Endothelial cell of umbilical vein (primary cell): ENCODE data around the gene EXOC3. TPM values are rescaled to one million over a fixed set of nuclear protein-coding genes. Genes with fewer than 3 reads are reported as not detected.

Experiments
- BruUV-seq: library from RNA; stranded (reverse); fragments of 400-500 nt; replicated peaks from 2 replicates; lab custom pipeline; 2021; lab: Mats Ljungman, UMichigan
- CTCF ChIA-PET: fragments of 300-600, 350-600 bp; sonication (Branson Sonifier 250); formaldehyde crosslinking; loops from one replicate; lab custom pipeline; 2021; ENCODE audit warnings: antibody characterized with exemption, inconsistent platforms; lab: Charles Lee
- POLR2A ChIA-PET: fragments of 300-600, 350-600 bp; sonication (Branson Sonifier 250); formaldehyde crosslinking; loops from one replicate; lab custom pipeline; 2021; ENCODE audit warnings: antibody characterized with exemption, inconsistent platforms; lab: Charles Lee
- DNase-seq: peaks from one replicate; pipeline ENCODE4 v3.0.0-alpha.2; 2011; ENCODE audit warnings: low read depth, low spot score
- FAIRE-seq: peaks from 2 replicates; lab custom pipeline; 2011; peaks lifted over from hg19 to GRCh38; lab: Jason Lieb, UNC
- H2AFZ ChIP-seq: 2 replicates; pipeline ENCODE4 v1.6.0; 2012; ENCODE audit warnings: low read depth, low read length, control low read depth, inconsistent platforms
- H3K27ac ChIP-seq: 2 replicates; pipeline ENCODE4 v1.5.1; 2011; ENCODE audit warnings: low read depth, mild to moderate bottlenecking, control low read depth, low read length, moderate library complexity; ENCODE audit not compliant: insufficient read depth
- H3K27me3 ChIP-seq, 2 experiments: 2 replicates each; pipeline versions ENCODE4 v1.6.0 to v1.6.1; 2011; ENCODE audit warnings: low read length in 2 of 2, mixed read lengths in 1 of 2; ENCODE audit not compliant: control insufficient read depth in 2 of 2, insufficient read depth in 2 of 2
- H3K36me3 ChIP-seq, 2 experiments: 2 replicates in 1 of 2; 3 replicates in 1 of 2; pipeline ENCODE4 v1.5.1; 2011; ENCODE audit warnings: low read length in 2 of 2, mild to moderate bottlenecking in 1 of 2, moderate library complexity in 1 of 2; ENCODE audit not compliant: control insufficient read depth in 2 of 2, insufficient read depth in 2 of 2; ENCODE audit errors: extremely low read depth in 1 of 2
- H3K4me1 ChIP-seq: 3 replicates; pipeline ENCODE4 v1.5.1; 2011; ENCODE audit warnings: mild to moderate bottlenecking, low read length; ENCODE audit not compliant: control insufficient read depth, insufficient read depth; ENCODE audit errors: extremely low read depth
- H3K4me2 ChIP-seq: 2 replicates; pipeline ENCODE4 v1.6.1; 2011; ENCODE audit warnings: low read length, control low read depth, mixed read lengths; ENCODE audit not compliant: insufficient read depth
- H3K4me3 ChIP-seq, 3 experiments: fragments of 200-600 bp in 1 of 3; sonication (generic), shearing (Covaris generic) in 1 of 3; replicated peaks in 1 of 3; 2 replicates each; pipeline ENCODE4 v1.5.1; 2011 to 2016; ENCODE audit warnings: control low read depth in 3 of 3, low read length in 3 of 3, mild to moderate bottlenecking in 2 of 3, inconsistent platforms in 1 of 3, low read depth in 1 of 3, moderate library complexity in 1 of 3; ENCODE audit not compliant: insufficient read depth in 1 of 3
- H3K79me2 ChIP-seq: 2 replicates; pipeline ENCODE4 v1.6.0; 2012; ENCODE audit warnings: low read length, inconsistent platforms; ENCODE audit not compliant: control insufficient read depth, insufficient read depth
- H3K9ac ChIP-seq: replicated peaks from 2 replicates; pipeline ENCODE3; 2011; ENCODE audit warnings: low read length, control low read depth; ENCODE audit not compliant: insufficient read depth; ENCODE audit errors: extremely low read depth
- H3K9me1 ChIP-seq: replicated peaks from 3 replicates; pipeline ENCODE4 v1.6.0; 2011; ENCODE audit warnings: mild to moderate bottlenecking, low read length; ENCODE audit not compliant: control insufficient read depth, insufficient read depth; ENCODE audit errors: extremely low read depth
- H3K9me3 ChIP-seq: replicated peaks from 2 replicates; pipeline ENCODE4 v1.5.1; 2012; ENCODE audit warnings: low read length, inconsistent platforms; ENCODE audit not compliant: control insufficient read depth, insufficient read depth
- H4K20me1 ChIP-seq: replicated peaks from 2 replicates; pipeline ENCODE3; 2011; ENCODE audit warnings: mild to moderate bottlenecking, low read length; ENCODE audit not compliant: control insufficient read depth, insufficient read depth; ENCODE audit errors: extremely low read depth
- CTCF ChIP-seq, 2 donors: IDR thresholded peaks; 1 replicate in 1 of 2; 2 replicates in 1 of 2; pipeline ENCODE4 v1.5.1; 2011; ENCODE audit warnings: low read length in 2 of 2, mild to moderate bottlenecking in 2 of 2, moderate library complexity in 2 of 2, control low read depth in 1 of 2, inconsistent platforms in 1 of 2, low read depth in 1 of 2; ENCODE audit not compliant: insufficient read depth in 1 of 2; ENCODE audit errors: extremely low read depth in 1 of 2
- EZH2 ChIP-seq: IDR thresholded peaks from 2 replicates; pipeline ENCODE4 v1.6.1; 2012; ENCODE audit warnings: borderline replicate concordance, low read depth, mild to moderate bottlenecking, moderate library complexity, low read length, inconsistent platforms; ENCODE audit not compliant: severe bottlenecking
- FOS ChIP-seq: IDR thresholded peaks from 2 replicates; pipeline ENCODE4 v1.6.1; 2011; ENCODE audit warnings: mild to moderate bottlenecking, low read length, moderate library complexity, borderline replicate concordance; ENCODE audit not compliant: insufficient read depth
- GATA2 ChIP-seq: IDR thresholded peaks from 2 replicates; pipeline ENCODE4 v1.7.0; 2011; ENCODE audit warnings: low read depth, mild to moderate bottlenecking, moderate library complexity, mixed read lengths, low read length; ENCODE audit not compliant: insufficient read length, insufficient read depth
- JUN ChIP-seq: IDR thresholded peaks from 2 replicates; pipeline ENCODE4 v1.6.1; 2011; ENCODE audit warnings: borderline replicate concordance, low read depth; ENCODE audit not compliant: insufficient read length, insufficient read depth
- MAX ChIP-seq: IDR thresholded peaks from 2 replicates; pipeline ENCODE4 v1.6.1; 2011; ENCODE audit not compliant: insufficient read depth, insufficient read length
- MYC ChIP-seq: IDR thresholded peaks from one replicate; pipeline ENCODE4 v1.6.1; 2011; ENCODE audit warnings: mild to moderate bottlenecking, low read depth, low read length
- POLR2A ChIP-seq: IDR thresholded peaks from 2 replicates; pipeline ENCODE4 v1.6.1; 2012; ENCODE audit warnings: low read depth, mild to moderate bottlenecking, control low read depth, low read length
- POLR2AphosphoS5 ChIP-seq: IDR thresholded peaks from 2 replicates; pipeline ENCODE4 v1.6.1; 2012; ENCODE audit warnings: low read depth, mild to moderate bottlenecking, control low read depth, low read length, moderate library complexity; ENCODE audit not compliant: insufficient read depth
- dilution Hi-C: fragments of 300-500 bp; cut with MboI; formaldehyde crosslinking; loops from one replicate; pipeline ENCODE4 v1.15.0; 2019; ENCODE audit warnings: low sequenced_read_pairs; ENCODE audit not compliant: extremely low pct_ligation_motif_present
- intact Hi-C: fragments of 100-400 bp; cut with micrococcal nuclease; formaldehyde crosslinking; loops from one replicate; pipeline ENCODE4 v1.10.0; 2022
- polyA plus RNA-seq, 4 experiments: library from polyadenylated mRNA; depleted of rRNA in 3 of 4; stranded (reverse) in 3 of 4; unstranded in 1 of 4; fragments of >200 nt; gene quantifications; 2 replicates each; pipeline versions ENCODE4 v1.2.1 to v1.2.3, GENCODE V29; 2011 to 2012; ENCODE audit warnings: missing spikeins in 1 of 4
- total RNA-seq: library from RNA; stranded (reverse); gene quantifications from 2 replicates; pipeline ENCODE4 v1.2.3, GENCODE V29; 2021

Gene EXOC3
- total and polyA plus RNA-seq, 2 donors (not counting 3 experiments of a cell fraction or from before 2014, with no cell fraction given), result 26.4 to 52.9 TPM

GRCh38 chr5:477247-477646, 34.3 kb downstream of the EXOC3 start:
- peaks cover 5 to 10% of the 10 kb centered on the region in 2 experiments for H3K27me3 ChIP-seq
- TF ChIP-seq FOS, result no peak
- no peak for TF ChIP-seq CTCF (IDR thresholded peaks at IDR 0.05; ENCODE audit: extremely low read depth in 1 of 2, insufficient read depth in 1 of 2, low read depth in 1 of 2, low read length in 2 of 2)
- no peak for TF ChIP-seq POLR2A
- no peak for TF ChIP-seq GATA2
- no peak for TF ChIP-seq EZH2
- TF ChIP-seq MAX, result no peak
- TF ChIP-seq JUN, result no peak
- TF ChIP-seq MYC, result no peak
- no peak for TF ChIP-seq POLR2AphosphoS5
- intact Hi-C loops, result no loop called here
- BruUV-seq, result no TSS peak
- DNase-seq (no peak), FAIRE-seq (no peak)
- no peaks in the 10 kb centered on the region for H3K36me3 ChIP-seq
- dilution Hi-C loops, result no loop called here
- ChIA-PET CTCF (no interaction called here), POLR2A (no interaction called here)
- H3K4me2 ChIP-seq, result no peak overlapping the region
- H3K4me3 ChIP-seq, result no peak overlapping the region
- H3K9ac ChIP-seq, result no peak overlapping the region
- peaks cover 4% of the 10 kb centered on the region for H3K4me1 ChIP-seq
- peaks cover 2% of the 10 kb centered on the region for H3K79me2 ChIP-seq
- no peaks in the 10 kb centered on the region for H4K20me1 ChIP-seq
- H3K27ac ChIP-seq, result no peak overlapping the region
- H3K9me1 ChIP-seq, result no peaks in the 10 kb centered on the region
- no peaks in the 10 kb centered on the region for H3K9me3 ChIP-seq
- no peak overlapping the region for H2AFZ ChIP-seq
